Amygdala (tissue), 56 donors: Measurements from ENCODE around the gene CPSF2.
A peak's percentile ranks its signal among the peaks of the same experiment; 100 is the strongest.

ENCODE experiments used
- DNase-seq, 56 donors: peaks; one replicate each; lab custom pipeline; 2025; lab: John Stamatoyannopoulos, UW

The CPSF2 gene

GRCh38 chr14:92121670-92122350, at the start of gene CPSF2, which contains the start of gene NDUFB1:
CPSF2 (plus strand) TSS chr14:92121969; CDS start chr14:92130985, 9,016 bp downstream.
NDUFB1 (minus strand) TSS chr14:92121706; CDS start chr14:92117637, 4,069 bp downstream.
- peak; percentile 18 to 95 (median 83) for DNase-seq

- no peak for DNase-seq
Observed at GRCh38 chr14:92074555-92074954, 47.2 kb upstream of the CPSF2 start.

DNA sequence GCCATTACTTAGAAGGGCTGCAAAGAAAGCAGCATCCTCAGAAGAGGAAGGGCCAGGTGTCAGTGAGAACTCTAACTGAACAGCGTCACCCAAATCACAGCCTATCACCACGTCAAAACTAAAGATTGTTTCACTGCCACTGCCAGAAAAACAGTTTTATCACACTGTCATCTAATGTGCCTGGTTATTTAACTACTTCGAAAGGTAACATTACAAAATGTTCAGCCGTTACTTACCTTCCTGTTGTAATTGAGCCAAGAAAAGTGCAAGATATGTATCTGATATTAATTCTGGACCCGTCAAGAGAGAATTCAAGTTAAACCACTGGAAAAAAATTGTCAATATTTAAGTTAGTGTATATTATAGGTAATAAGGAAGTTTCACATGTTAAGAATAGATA, 33.3 kb upstream of the CPSF2 start:
- DNase-seq = no peak

DNA sequence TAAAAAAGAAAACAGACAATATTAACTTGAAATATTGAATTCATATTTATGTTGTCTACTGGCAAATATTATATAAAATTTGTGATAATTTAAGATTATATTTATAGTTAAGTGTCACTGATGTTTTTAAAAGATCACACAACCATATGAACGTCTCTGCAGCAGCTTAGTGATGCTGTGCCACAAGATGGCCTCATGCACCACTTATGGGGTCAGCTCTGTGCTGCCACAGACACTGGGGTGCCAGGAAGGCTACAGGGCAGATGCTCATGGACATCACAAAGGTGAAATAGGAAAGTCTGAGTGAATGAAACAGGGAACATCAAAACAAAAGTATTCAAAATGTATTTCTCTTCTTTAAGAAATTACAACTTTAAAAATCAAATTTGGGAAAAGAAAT, 28.4 kb upstream of the CPSF2 start:
- peak in 1 of 56 donors; percentile 3 for DNase-seq

- no peak for DNase-seq
Observed at GRCh38 chr14:92099802-92100201, 22.0 kb upstream of the CPSF2 start.

- no peak for DNase-seq
Observed at GRCh38 chr14:92103363-92103989, 18.3 kb upstream of the CPSF2 start.

DNA sequence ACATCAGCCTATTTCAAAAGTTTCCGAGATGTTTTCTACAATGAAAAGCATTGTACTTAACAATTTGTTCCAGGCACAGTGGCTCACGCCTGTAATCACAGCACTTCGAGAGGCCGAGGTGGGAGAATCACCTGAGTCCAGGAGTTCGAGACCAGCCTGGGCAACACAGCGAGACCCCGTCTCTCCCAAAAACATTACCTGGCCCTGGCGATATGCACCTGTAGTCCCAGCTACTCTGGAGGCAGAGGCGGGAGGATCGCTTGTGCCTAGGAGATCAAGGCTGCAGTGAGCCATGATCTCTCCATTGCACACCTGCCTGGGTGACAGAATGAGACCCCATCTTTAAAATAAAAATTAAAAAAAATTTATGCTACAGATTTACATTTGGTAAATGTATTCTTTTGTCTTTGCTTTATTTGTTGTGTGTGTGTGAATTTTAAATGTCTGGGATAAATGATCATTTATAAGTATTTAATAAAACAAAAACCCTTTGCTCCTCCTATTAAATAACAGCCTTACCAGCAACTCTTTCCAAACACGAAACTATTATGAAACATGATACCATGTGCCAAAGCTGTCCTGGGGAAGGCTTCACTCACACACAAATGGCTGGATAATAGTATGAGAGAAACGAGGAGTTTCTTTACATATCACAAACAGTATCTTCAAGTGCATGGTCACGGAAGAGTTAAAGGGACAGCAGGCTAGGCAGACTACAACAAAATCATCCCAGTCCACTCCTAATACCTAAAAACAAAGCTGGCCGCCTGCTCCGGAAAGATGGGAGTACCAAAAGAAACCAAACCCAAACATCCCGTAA, 16.5 kb upstream of the CPSF2 start:
- DNase-seq = no peak

DNA sequence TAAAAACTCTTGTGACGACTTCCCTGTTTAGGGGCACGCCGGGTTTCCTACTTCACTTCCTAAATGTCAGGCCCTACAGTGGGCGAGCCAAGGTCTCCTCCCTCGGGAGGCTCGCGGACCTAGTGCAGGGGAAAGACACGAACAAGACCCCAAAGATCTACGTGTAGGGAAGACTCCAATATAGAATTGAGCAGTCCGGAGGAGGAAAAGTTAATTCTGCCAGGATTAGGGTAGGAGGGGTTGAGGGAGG, 16.0 kb upstream of the CPSF2 start:
- DNase-seq = peak in 23 of 56 donors; percentile 14 to 77 (median 50)

DNA sequence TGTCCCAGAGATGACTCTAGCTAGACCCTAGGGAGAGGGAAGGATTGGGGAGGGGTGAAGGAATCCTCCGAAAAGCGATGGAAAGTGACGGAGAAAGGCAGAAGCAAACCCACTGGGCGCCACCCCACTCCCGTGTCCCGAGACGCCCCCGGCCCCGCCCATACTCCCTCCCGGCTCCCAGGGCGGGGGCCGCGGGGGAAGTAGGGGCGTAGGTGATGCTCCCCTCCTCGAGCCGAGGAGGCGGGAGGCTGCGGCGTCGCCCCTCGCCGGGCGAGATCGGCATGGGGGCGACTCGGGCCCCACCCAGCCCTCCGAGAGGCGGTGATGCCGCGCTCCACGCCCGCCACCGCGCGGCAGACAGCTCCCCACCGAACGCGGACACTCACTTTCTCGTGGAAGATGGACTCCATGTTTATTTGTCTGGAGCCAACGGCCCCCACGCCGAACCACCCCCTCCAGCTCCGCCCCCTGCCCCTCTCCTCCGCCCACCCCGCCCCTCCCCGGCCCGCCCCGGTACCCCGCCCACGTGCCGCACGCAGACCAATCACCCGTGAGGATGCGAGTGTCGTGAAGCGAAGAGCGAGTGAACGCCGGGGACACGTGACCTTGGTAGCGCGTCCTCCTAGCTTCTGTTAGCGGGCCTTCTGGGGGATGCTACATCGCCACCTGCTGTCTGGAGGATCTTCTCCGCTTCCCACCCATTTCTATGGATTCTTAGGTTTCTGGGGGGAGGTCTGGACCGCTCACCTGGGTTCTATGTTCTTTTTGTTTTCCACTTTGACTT, 15.4 kb upstream of the CPSF2 start, which contains the start of gene ATXN3:
TSS of gene ATXN3 (minus strand) at position 440 of the 784 bp plus-strand sequence. CDS start at position 410, 30 bp downstream.
- DNase-seq = peak; percentile 59 to 99 (median 95)

DNA sequence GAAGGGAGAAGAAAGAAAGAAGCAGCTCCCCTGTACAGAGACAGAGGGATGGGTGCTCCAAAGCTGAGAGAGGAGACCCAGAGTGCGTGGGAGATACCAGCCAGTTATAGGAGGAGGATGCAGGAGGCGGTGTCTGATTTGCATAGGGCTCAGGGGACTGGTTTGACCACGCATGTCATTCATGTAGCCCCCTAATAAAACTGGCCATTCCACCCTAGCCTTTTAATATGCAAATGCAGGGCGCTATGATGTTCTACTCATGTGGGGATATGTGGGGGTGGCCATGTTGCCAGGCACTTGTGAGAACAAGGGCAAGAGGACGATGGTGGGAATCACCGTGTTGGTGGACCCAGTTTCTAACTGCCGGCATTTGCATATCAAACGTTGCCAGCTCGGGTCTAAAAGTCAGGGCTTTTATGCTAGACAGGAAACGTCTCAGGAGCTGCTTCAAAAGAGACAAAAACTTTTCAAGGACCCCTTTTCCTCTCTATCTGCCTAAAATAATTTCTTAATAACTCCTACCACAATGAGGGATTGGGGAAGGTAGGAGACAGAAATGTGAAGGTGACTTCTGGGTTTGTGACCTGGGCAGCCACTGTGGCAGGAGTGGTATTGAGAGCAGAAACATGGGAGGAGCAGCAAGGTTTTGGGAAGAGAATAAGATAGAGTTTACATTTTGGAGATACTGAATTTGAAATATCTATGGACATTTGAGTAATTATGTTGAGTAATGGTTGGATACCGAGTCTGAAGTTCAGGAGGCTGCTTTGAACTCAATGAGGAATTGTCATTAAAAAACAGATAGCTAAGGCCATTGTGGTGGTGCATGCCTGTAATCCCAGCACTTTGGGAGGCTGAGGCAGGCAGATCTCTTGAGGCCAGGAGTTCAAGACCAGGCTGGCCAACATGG, 13.2 kb upstream of the CPSF2 start:
- peak in 7 of 56 donors; percentile 3 to 58 (median 15) for DNase-seq

DNA sequence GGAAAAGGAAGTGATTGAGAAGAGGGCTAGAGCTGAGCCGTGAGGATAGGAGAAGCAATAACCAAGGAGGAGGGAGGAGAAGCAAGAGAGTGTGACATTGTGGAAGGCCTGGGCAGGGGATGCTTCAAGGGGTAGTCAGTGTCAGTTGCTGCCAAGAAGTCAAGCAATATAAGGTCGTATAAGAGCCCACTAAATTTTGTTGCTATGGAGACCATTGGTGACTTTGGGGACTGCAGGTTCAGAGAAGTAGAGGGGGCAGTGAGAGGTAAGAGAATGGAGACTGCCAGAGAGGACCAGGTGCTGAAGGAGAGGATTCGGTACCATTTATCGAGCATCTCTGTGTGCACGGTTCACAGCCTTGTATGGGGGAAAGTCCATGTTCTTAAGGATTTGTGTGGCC, 12.3 kb upstream of the CPSF2 start:
- DNase-seq = no peak

DNA sequence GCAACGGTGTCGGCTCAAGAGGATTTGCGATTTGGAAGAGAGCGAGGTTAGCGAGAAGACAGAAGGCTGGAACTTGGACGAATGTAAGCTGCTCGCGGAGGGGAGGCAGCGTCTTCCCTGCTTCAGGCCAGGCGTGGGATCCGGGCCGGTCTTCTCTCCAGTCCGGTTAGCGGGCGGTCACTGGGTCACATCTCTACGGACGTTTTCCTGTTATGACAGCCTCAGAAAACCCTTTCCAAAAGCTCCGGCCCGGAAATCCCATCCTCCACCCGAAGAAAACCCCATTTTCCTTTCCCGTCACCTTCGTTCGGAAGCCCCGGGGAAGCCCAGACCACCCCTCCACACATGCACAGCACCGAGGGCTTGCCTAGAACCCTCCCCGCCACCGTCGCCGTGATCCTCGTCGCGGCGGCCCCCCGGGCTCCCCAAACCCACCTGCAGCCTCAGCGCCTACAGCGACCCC, 531 bp upstream of the CPSF2 start:
- peak in 13 of 56 donors; percentile 32 to 68 (median 47) for DNase-seq

DNA sequence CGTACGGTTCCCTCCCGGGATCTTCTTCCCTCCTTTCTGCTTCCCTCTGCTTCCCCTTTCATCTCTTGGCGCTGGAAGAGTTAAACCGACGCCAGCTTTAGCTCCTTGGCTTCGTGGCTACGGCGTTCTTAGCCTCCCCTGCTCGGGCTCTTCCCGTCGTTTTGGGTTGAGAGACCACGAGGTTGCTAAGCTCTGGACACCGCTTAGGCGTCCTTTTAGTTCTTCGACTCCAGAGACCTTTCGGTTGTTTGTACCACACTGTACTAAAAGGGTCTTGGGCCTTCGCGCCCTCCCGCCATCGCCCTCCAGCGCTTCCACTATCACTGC, 545 bp downstream of the CPSF2 start:
- DNase-seq = peak in 8 of 56 donors; percentile 32 to 73 (median 54)

- DNase-seq = no peak
Observed at GRCh38 chr14:92122761-92123160, 992 bp downstream of the CPSF2 start.

DNA sequence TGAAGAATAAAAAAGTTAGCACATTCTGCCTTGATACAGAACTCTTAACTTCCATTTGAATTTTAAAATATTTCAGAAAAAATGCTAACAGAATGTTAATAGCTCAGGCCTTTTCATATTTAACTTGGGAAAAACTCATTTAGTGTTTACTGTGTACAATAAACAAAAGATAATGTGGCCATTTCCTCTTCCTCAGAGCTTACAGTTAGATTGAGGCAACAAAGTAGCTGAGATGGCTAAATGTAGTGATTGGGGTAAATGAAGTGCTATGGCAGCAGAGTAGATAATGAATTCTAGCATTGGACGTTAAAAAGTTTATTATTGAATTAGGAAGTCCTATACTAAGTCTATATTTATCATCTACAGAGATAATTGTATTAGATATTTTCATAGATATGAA, 12.7 kb downstream of the CPSF2 start:
- no peak for DNase-seq

DNA sequence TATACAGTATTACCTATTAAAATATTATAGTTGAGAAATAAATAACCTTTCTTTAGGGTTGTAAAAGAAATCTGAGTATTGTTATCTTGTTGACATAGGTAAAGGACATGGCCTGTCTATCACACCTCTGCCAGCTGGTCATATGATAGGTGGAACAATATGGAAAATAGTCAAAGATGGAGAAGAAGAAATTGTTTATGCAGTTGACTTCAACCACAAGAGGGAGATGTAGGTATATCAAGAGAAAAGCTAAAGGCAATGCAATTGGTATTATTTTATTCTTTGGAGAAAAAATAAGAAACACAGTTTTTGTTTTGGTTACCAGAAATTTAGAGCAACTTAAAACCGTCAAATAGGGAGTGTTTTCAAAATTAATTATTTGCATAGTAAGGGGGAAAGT, 13.5 kb downstream of the CPSF2 start:
- DNase-seq = no peak

- peak in 1 of 56 donors; percentile 6 for DNase-seq
Observed at GRCh38 chr14:92143309-92143708, 21.5 kb downstream of the CPSF2 start.

DNA sequence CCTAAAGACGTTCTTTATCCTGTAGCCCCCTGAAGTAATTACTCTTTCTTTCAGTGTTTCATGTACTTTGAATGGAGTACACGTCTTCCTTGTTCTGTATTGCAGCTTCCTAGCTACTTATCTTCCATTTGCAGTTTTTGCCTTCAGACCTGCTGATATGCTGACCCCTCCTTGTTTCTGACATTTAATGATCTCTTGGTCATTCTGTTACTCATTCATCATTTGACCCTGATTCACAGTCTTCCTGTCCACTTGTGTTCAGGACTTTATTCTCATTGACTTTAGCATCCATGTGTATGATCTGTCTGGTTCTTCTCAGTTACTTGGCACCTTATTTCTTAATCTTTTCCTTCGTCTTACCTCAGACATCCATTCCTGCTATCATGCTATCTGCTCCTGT, 22.2 kb downstream of the CPSF2 start:
- no peak for DNase-seq

- DNase-seq = no peak
Observed at GRCh38 chr14:92144708-92145107, 22.9 kb downstream of the CPSF2 start.

DNA sequence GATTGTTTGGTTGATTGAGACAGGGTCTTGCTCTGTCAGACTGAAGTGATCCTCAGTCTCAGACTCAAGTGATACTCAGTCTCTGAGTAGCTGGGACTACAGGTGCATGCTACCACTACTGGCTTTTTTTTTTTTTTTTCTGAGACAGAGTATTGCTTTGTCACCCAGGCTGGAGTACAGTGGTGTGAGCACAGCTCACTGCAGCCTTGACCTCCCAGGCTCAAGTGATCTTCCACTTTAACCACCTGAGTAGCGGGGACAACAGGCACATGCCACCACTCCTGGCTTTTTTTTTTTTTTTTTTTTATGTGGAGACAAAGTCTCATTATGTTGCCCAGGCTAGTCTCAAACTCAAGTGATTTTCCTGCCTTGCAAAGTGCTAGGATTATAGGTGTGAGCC, 31.8 kb downstream of the CPSF2 start:
- no peak for DNase-seq
